ENCODE measurements around the gene CC2D1A. TPM values are rescaled to one million over a fixed set of nuclear protein-coding genes. Genes with fewer than 3 reads are reported as not detected.

Gene CC2D1A
- polyA plus RNA-seq, 1 experiment = 13.1 TPM

- TF ChIP-seq CTCF (IDR thresholded peaks at IDR 0.05; ENCODE audit: insufficient read depth, low read depth, low read length) = no peak
- POLR2A ChIA-PET = no interaction called here
- CTCF ChIA-PET = interaction anchor here (1.0 kb wide), 1 partner anchor 18 kb away, joined by 4 read pairs; no protein-coding TSS in a partner anchor
- Histone ChIP-seq H3K4me3 (ENCODE audit: low read depth, low read length) (no peak overlapping the region), H3K27me3 (ENCODE audit: control insufficient read depth, insufficient read depth, low read length) (no peaks in the 10 kb centered on the region), H3K36me3 (ENCODE audit: control insufficient read depth, insufficient read depth, low read length) (peaks cover 9% of the 10 kb centered on the region)
- DNase-seq (ENCODE audit: low read depth) = no peak
Observed at GRCh38 chr19:13979686-13980085, 73.7 kb downstream of the CC2D1A start.

GRCh38 chr19:13980340-13980739, 74.3 kb downstream of the CC2D1A start:
- DNase-seq (ENCODE audit: low read depth) = no peak
- no peak for TF ChIP-seq CTCF (IDR thresholded peaks at IDR 0.05; ENCODE audit: insufficient read depth, low read depth, low read length)
- POLR2A ChIA-PET = no interaction called here
- CTCF ChIA-PET = interaction anchor here (0.7 kb wide), 1 partner anchor 87 kb away, joined by 3 read pairs; no protein-coding TSS in a partner anchor
- Histone ChIP-seq H3K27me3 (ENCODE audit: control insufficient read depth, insufficient read depth, low read length) (no peaks in the 10 kb centered on the region), H3K36me3 (ENCODE audit: control insufficient read depth, insufficient read depth, low read length) (peaks cover 9% of the 10 kb centered on the region), H3K4me3 (ENCODE audit: low read depth, low read length) (no peak overlapping the region)

Small RNAs within 50 kb of the gene (small RNA-seq; reads per million reads assigned to genes)
- gene MIR181C (ENCODE audit: insufficient read length, low read depth, low replicate concordance) (40.2 reads per million, percentile 88 among the genes with 10 or more reads in this experiment), gene MIR181D (ENCODE audit: insufficient read length, low read depth, low replicate concordance) (15.2 reads per million, percentile 81 among the genes with 10 or more reads in this experiment)

Other genes starting within 250 kb of the CC2D1A start
- gene MRI1, start 141.7 kb upstream of the CC2D1A start, polyA plus RNA-seq (2011; rRNA removed) = 28.4 and 42.1 TPM in 2 replicates
- gene C19orf53, start 131.7 kb upstream of the CC2D1A start, polyA plus RNA-seq (2011; rRNA removed) = 220 and 276 TPM in 2 replicates
- gene ZSWIM4, start 110.8 kb upstream of the CC2D1A start, polyA plus RNA-seq (2011; rRNA removed) = 4.0 and 5.7 TPM in 2 replicates
- 0.20 and 0.55 TPM in 2 replicates for gene NANOS3, start 29.1 kb upstream of the CC2D1A start, polyA plus RNA-seq (2011; rRNA removed)
- 0.38 and 0.94 TPM in 2 replicates for gene BRME1, start 84 bp upstream of the CC2D1A start, polyA plus RNA-seq (2011; rRNA removed)
- gene PODNL1, start 32.2 kb downstream of the CC2D1A start, polyA plus RNA-seq (2011; rRNA removed) = 12.5 and 18.6 TPM in 2 replicates
- gene DCAF15, start 46.3 kb downstream of the CC2D1A start, polyA plus RNA-seq (2011; rRNA removed) = 11.0 and 20.0 TPM in 2 replicates
- gene RFX1, start 100.1 kb downstream of the CC2D1A start, polyA plus RNA-seq (2011; rRNA removed) = 0.37 and 0.78 TPM in 2 replicates
- not detected in 2 replicates for gene RLN3, start 121.9 kb downstream of the CC2D1A start, polyA plus RNA-seq (2011; rRNA removed)
- 4.4 and 6.6 TPM in 2 replicates for gene IL27RA, start 125.6 kb downstream of the CC2D1A start, polyA plus RNA-seq (2011; rRNA removed)
- gene PALM3, start 155.9 kb downstream of the CC2D1A start, polyA plus RNA-seq (2011; rRNA removed) = 0.15 and 0.17 TPM in 2 replicates
- gene MISP3, start 166.6 kb downstream of the CC2D1A start, polyA plus RNA-seq (2011; rRNA removed) = 0.39 and 0.58 TPM in 2 replicates
- gene C19orf67, start 179.6 kb downstream of the CC2D1A start, polyA plus RNA-seq (2011; rRNA removed) = not detected in 2 replicates
- 7.4 and 9.2 TPM in 2 replicates for gene SAMD1, start 184.6 kb downstream of the CC2D1A start, polyA plus RNA-seq (2011; rRNA removed)
- gene PRKACA, start 211.6 kb downstream of the CC2D1A start, polyA plus RNA-seq (2011; rRNA removed) = 15.6 and 35.4 TPM in 2 replicates
- gene ASF1B, start 230.4 kb downstream of the CC2D1A start, polyA plus RNA-seq (2011; rRNA removed) = 8.2 and 11.1 TPM in 2 replicates

Measured in BJ (cell line).